Adrenal gland (tissue), 5 donors: ENCODE results near the gene LDB3.

Source experiments
- CTCF ChIP-seq, 6 experiments: fragments of 450-650 bp in 4 of 6; fragments of 200-600 bp in 2 of 6; sonication (generic) in 1 of 6; IDR thresholded peaks; 1 replicate in 5 of 6; 2 replicates in 1 of 6; pipeline versions ENCODE4 v1.5.1 to v1.8.0; 2016 to 2021; ENCODE audit warnings: antibody characterized with exemption in 6 of 6, mild to moderate bottlenecking in 2 of 6, moderate library complexity in 1 of 6
- POLR2A ChIP-seq, 2 donors: fragments of 450-650 bp; IDR thresholded peaks; one replicate each; pipeline ENCODE4 v1.6.1; 2017; ENCODE audit warnings: antibody characterized with exemption in 2 of 2, mild to moderate bottlenecking in 2 of 2, moderate library complexity in 1 of 2
- donor health status: DM: no; HTN: no; CAD: no.

DNA sequence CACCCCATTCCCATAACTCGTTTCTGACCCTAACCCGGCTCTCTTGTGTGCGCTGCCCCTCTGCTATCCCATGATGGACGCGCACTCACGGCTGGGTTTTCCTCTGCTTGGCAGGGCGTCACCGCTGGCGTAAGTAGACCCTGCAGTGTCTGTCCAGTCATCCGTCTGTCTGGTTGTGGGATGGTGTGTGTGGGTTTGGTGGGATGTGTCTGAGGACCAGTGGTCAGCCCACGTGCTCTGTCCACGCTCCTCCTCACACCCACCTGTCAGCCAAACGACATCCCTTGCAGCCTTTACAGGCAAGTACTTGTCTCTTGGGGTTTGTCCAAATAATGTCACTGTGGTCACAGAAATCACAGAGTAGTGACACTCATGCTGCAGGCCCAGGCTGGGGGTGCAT is 20.8 kb downstream of the LDB3 start:
- TF ChIP-seq CTCF (IDR thresholded peaks at IDR 0.05) (no peak), POLR2A (IDR thresholded peaks at IDR 0.05) (no peak)
